Stimulated activated naive B cell treated with anti-CD40 and anti-IgM and Interleukin-4, amounts not matched to agents 10 μg/mL and 1 μg/mL and 100 μg/mL, for 72 hours (primary cell): ENCODE measurements around the gene CD36.

Source experiments
- ATAC-seq, 2 donors: fragments of 150-1000 bp; cut with Tn5 transposase; replicated peaks; 2 replicates each; pipeline ENCODE4 v1.10.0; 2021; ENCODE audit warnings: moderate library complexity in 1 of 2
- DNase-seq: peaks from one replicate; pipeline ENCODE4 v3.0.0; 2021
- H3K27ac Mint-ChIP-seq: one replicate; pipeline ENCODE4 v1.8.0; 2022; ENCODE audit warnings: mild to moderate bottlenecking, mixed read lengths
- H3K27me3 Mint-ChIP-seq, 2 donors: one replicate each; pipeline ENCODE4 v1.8.0; 2022; ENCODE audit warnings: mixed read lengths in 2 of 2
- H3K36me3 Mint-ChIP-seq, 2 donors: one replicate each; pipeline ENCODE4 v1.8.0; 2022; ENCODE audit warnings: mixed read lengths in 2 of 2, mild to moderate bottlenecking in 1 of 2
- H3K4me1 Mint-ChIP-seq, 2 donors: one replicate each; pipeline ENCODE4 v1.8.0; 2022; ENCODE audit warnings: mixed read lengths in 2 of 2, mild to moderate bottlenecking in 1 of 2
- H3K4me3 Mint-ChIP-seq, 2 donors: one replicate each; pipeline ENCODE4 v1.8.0; 2022; ENCODE audit warnings: mild to moderate bottlenecking in 2 of 2, mixed read lengths in 2 of 2, moderate library complexity in 1 of 2
- H3K9me3 Mint-ChIP-seq, 2 donors: one replicate each; pipeline ENCODE4 v1.8.0; 2022; ENCODE audit warnings: mixed read lengths in 2 of 2, mild to moderate bottlenecking in 1 of 2

CD36 gene

DNA sequence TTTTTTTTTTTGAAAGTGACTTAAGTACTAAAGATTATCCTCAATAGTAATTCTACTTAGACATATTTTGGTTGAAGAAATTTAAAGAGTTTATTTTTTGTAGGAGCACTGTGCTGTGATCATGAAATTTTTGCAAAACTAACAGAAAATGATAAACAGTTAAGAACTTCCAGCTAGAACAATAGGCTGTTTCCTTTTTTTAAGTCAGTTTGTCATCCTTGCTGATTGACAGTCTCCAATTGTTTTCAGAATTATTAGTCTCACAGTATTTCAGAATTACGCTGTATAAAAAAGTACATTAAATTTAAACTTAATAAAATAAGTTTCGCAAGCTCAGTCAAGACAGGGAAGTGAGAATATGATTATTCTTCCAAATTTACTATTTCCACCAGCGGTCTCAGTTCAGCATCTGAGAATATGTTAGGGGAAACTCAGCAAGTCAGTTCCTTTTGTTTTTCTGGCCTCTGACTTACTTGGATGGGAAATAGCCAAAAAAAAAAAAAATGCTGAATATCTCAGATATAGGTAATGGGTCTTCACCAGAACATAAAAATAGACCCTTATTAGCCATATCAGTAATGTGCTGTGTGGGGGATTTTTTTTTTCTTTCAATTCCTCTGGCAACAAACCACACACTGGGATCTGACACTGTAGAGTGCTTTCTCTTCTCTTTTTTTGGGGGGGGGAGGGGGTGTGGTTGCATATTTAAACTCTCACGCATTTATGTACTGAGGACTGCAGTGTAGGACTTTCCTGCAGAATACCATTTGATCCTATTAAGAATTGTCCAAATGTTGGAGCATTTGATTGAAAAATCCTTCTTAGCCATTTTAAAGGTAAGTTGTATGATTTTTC lies at the start of gene CD36:
Gene CD36, plus strand, starts transcription at position 732 of the 855 bp plus-strand sequence. CDS start 8,099 bp downstream, outside the sequence.
- Mint-ChIP-seq H3K36me3 (no peaks in the 10 kb centered on the region), H3K4me1 (peaks cover 6 to 7% of the 10 kb centered on the region in 2 donors), H3K4me3 (no peak within 1 kb of the TSS), H3K9me3 (no peaks in the 10 kb centered on the region), H3K27me3 (peaks cover 0 to 3% of the 10 kb centered on the region in 2 donors), H3K27ac (no peak within 1 kb of the TSS)
- DNase-seq = peak; percentile 21
- peak; percentile 96 to 98 for ATAC-seq

DNA sequence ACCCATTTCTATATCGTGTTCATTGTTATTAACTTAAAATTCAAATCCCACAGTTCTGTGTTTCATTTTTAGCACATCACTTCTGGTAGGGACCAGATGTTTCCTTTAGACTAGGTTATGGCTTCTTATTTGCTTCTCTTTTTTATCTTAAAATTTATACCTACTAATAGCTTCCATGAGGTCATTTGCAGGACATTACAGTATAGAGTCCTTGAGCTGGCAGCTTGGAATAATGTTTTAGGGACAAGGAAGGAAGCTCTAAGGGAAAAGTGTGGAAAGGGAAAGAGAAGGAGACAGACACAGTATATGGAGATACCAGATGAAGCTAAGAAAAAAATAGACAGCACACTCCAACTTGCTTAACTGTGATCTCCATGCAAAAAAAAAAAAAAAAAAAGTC lies 48.8 kb upstream of the CD36 start:
- ATAC-seq = no peak

DNA sequence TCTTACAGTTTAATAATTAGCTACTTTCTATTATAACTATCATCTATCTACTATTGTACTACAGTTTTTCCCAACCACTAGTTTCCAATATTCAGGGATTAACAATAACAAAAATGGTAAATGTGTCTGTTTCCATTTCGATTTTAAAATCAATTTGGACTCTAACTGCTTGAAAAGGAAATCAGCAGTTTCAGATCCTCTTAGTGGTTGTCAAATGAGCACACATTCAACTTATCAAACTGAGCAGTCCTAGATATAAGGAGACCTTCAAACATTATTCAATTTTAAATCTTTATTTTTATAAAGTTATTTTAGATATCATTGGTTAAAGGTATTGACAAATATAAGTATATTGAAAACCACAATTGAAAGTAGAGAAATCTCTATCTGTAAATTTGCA lies 46.8 kb upstream of the CD36 start:
- ATAC-seq (peak; percentile 67 to 68), DNase-seq (no peak)
- Mint-ChIP-seq H3K27ac (no peak overlapping the region), H3K9me3 (no peaks in the 10 kb centered on the region), H3K36me3 (no peaks in the 10 kb centered on the region), H3K4me3 (no peak overlapping the region), H3K4me1 (peaks cover 0 to 7% of the 10 kb centered on the region in 2 donors), H3K27me3 (no peaks in the 10 kb centered on the region)

More for the DNA sequence above, 48.8 kb upstream of the CD36 start:
- Mint-ChIP-seq H3K27me3 (no peaks in the 10 kb centered on the region), H3K9me3 (no peaks in the 10 kb centered on the region), H3K4me1 (peaks cover 0 to 7% of the 10 kb centered on the region in 2 donors), H3K4me3 (no peak overlapping the region), H3K27ac (no peak overlapping the region), H3K36me3 (no peaks in the 10 kb centered on the region)
- DNase-seq = no peak

DNA sequence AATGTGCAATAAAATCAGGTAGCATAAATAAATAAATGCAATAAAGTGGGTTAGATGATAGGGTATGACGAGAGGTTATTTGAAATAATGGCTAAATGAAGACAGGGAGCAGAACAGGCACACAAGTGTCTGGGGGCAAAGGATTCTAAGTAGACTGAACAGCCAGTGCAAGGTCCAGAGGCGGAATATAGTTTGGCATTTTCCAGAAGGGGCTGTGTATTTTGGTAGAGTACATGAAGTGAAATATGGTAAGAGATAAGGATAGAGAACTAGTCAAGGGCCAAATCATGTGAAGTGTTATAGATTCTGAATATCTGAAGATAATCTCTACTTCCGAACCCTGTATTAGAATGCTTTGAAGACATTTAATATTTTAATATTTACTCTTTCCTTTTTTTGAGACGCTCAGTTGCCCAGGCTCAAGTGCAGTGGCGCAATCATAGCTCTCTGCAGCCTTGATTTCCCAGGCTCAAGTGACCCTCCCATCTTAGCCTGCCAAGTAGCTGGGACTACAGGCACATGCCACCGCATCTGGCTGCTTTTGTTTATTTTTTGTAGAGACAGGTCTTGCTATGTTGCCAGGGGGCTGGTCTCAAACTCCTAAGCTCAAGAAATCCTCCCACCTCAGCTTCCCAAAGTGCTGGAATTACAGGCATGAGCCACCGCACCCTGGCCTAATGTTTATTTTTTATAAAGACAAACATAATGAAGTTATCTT lies 44.4 kb upstream of the CD36 start:
- no peak for ATAC-seq
- H3K27me3 Mint-ChIP-seq = no peaks in the 10 kb centered on the region
- H3K36me3 Mint-ChIP-seq = no peaks in the 10 kb centered on the region
- H3K9me3 Mint-ChIP-seq = no peaks in the 10 kb centered on the region
- DNase-seq = no peak
- H3K4me3 Mint-ChIP-seq = no peak overlapping the region
- no peak overlapping the region for H3K27ac Mint-ChIP-seq
- H3K4me1 Mint-ChIP-seq = peaks cover 0 to 7% of the 10 kb centered on the region in 2 donors

DNA sequence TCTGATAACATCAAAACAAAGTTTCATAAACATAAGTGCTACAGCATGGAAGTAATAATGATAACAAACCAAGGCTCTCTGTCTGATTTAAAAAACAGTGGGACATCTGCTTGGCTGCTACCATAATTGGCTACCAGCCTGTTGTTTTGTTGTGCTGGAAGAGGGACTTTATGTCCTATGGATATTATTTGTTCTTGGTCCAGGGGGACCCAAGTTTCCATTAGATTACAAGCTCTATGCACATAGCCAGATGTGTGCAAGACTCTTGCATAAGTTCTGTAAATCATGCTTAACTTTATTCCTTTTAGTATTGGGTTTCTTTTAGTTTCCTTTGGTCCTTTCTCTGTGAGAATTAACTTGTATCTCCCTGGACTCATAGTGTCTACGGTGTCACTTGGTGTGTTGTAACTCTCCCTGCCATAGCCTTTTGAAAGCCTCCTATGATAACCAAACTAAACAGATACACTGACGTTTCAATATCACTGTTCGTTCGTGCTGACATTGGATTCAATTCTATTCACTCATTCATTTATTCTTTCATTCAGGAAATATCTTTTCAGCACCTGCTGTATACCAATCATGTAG lies 41.4 kb upstream of the CD36 start:
- Mint-ChIP-seq H3K27ac (no peak overlapping the region), H3K4me3 (no peak overlapping the region), H3K27me3 (no peaks in the 10 kb centered on the region), H3K4me1 (no peaks in the 10 kb centered on the region), H3K9me3 (no peaks in the 10 kb centered on the region), H3K36me3 (no peaks in the 10 kb centered on the region)
- ATAC-seq (no peak), DNase-seq (no peak)

DNA sequence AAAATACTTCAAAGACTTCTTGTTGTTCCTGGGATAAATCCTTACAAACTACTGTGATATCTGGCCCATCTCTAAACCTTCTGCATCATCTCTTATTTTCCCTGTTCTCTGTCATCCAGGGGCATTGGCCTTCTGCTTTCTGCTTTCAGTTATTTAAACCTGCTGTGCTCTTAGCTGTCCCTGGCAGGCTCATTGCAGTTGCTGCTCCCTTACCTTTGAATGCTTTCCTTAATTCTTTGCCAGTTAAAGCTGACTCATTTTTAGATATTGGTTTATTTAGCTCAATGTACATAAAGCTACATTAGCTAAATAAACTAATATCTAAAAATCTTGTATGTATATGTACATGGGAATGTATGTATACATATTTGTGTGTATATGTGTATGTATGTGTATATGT lies 40.6 kb upstream of the CD36 start:
- H3K36me3 Mint-ChIP-seq = no peaks in the 10 kb centered on the region
- H3K27me3 Mint-ChIP-seq = no peaks in the 10 kb centered on the region
- H3K4me3 Mint-ChIP-seq = no peak overlapping the region
- ATAC-seq (no peak), DNase-seq (no peak)
- no peaks in the 10 kb centered on the region for H3K4me1 Mint-ChIP-seq
- no peak overlapping the region for H3K27ac Mint-ChIP-seq
- H3K9me3 Mint-ChIP-seq = no peaks in the 10 kb centered on the region

DNA sequence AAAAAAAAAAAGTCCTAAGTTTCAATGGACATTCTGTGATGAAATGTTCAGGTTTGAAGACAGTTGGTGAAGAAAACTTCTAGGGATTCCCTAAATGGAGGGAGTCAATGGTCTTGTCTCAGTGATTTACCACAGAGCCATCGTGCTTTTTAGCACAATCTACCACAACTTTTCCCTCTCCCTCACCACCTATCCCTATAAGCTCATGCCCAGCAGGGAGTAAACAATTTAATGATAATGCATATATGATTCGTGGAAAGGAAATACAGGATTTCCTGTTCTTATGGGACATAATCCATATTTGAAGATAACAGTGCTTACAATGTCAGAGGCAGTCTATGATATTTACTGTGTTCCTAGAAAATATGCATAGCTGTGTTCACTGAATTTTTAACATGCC lies 38.4 kb upstream of the CD36 start:
- Mint-ChIP-seq H3K9me3 (no peaks in the 10 kb centered on the region), H3K27me3 (no peaks in the 10 kb centered on the region), H3K36me3 (no peaks in the 10 kb centered on the region), H3K4me3 (no peak overlapping the region), H3K4me1 (no peaks in the 10 kb centered on the region), H3K27ac (no peak overlapping the region)
- no peak for DNase-seq
- no peak for ATAC-seq

DNA sequence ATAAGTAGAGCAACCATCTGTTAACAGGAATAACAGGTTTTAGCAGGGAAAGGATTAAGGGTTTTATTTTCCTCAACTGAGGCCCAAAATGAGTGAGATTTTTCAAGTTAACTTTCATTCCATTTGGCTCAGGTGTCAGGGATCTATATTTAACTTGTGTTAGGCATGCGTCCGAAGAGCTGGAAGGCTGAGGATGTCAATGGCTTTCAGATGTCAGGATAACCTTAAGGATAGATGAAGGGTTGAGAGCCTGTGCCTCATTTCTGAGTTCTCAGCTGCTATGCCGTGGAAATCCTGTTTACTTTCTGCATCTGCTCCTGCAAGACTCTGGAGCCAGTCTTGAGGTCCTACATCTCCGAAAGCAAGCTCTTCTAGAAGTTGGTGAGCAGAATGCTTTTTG lies 36.4 kb upstream of the CD36 start:
- H3K27ac Mint-ChIP-seq = no peak overlapping the region
- no peaks in the 10 kb centered on the region for H3K36me3 Mint-ChIP-seq
- no peak overlapping the region for H3K4me3 Mint-ChIP-seq
- no peak for DNase-seq
- H3K27me3 Mint-ChIP-seq = no peaks in the 10 kb centered on the region
- no peaks in the 10 kb centered on the region for H3K4me1 Mint-ChIP-seq
- no peaks in the 10 kb centered on the region for H3K9me3 Mint-ChIP-seq
- no peak for ATAC-seq

DNA sequence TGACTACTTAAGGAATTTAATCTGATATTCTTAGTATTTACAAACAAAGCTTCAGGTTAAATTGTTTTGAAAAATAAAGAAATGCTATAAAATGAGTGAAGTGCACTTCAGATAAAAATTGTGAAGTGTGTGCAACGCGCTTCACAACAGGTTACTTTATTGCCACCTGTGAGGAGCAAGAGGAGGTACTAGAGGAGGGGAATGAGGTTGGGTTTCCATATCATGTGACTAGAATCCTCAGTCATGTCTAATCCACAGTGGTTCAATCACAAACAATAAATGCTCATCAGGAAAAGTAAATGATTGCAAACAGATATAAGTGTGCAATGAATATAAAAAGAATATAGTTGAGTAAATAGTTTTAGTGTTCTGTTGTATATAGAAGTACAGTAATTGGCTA lies 34.5 kb upstream of the CD36 start:
- H3K27me3 Mint-ChIP-seq = no peaks in the 10 kb centered on the region
- no peak overlapping the region for H3K4me3 Mint-ChIP-seq
- H3K27ac Mint-ChIP-seq = no peak overlapping the region
- H3K4me1 Mint-ChIP-seq = no peaks in the 10 kb centered on the region
- H3K9me3 Mint-ChIP-seq = no peaks in the 10 kb centered on the region
- DNase-seq = no peak
- no peak for ATAC-seq
- no peaks in the 10 kb centered on the region for H3K36me3 Mint-ChIP-seq

DNA sequence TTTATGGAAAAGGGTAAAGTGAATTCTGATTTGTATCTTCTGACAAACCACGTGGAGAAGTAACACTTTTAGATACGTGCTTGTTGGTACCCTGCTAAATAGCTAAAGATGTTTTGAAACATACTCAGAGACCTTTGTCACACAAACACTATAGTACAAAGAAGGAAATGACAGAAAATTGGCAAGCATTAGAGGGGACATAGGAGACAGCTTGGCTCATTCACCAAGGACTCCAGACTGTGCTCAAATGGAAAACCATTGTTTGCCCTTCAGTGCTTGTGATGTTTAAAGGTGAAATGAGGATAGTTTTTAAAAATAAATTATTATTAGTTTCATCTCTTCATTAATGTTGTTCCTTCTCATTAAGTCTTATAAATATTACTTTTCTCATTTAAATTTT lies 34.0 kb upstream of the CD36 start:
- ATAC-seq (no peak), DNase-seq (no peak)
- no peaks in the 10 kb centered on the region for H3K9me3 Mint-ChIP-seq
- no peaks in the 10 kb centered on the region for H3K36me3 Mint-ChIP-seq
- no peaks in the 10 kb centered on the region for H3K27me3 Mint-ChIP-seq
- H3K4me3 Mint-ChIP-seq = no peak overlapping the region
- H3K27ac Mint-ChIP-seq = no peak overlapping the region
- no peaks in the 10 kb centered on the region for H3K4me1 Mint-ChIP-seq

DNA sequence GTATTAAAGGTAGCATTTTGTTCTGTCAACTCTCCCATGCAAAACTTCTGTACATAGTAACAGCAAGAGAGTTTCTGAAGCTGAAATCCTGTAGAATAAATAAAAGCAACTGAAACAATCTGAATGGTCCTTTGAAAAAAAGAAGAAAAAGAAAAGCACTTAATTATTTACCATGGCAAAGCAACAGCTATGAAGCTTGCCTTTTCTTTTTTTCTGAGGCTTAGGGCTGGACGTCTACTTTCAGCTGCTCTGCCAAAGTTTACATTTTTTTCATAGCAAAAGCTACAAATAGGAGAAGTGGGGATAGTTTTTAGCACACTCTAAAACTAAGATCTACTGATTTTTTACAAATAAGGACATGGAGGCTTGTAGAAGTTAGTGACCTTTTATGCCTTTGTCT lies 31.3 kb upstream of the CD36 start:
- DNase-seq (no peak), ATAC-seq (no peak)
- no peaks in the 10 kb centered on the region for H3K9me3 Mint-ChIP-seq
- no peaks in the 10 kb centered on the region for H3K4me1 Mint-ChIP-seq
- no peak overlapping the region for H3K27ac Mint-ChIP-seq
- no peaks in the 10 kb centered on the region for H3K36me3 Mint-ChIP-seq
- no peaks in the 10 kb centered on the region for H3K27me3 Mint-ChIP-seq
- H3K4me3 Mint-ChIP-seq = no peak overlapping the region

DNA sequence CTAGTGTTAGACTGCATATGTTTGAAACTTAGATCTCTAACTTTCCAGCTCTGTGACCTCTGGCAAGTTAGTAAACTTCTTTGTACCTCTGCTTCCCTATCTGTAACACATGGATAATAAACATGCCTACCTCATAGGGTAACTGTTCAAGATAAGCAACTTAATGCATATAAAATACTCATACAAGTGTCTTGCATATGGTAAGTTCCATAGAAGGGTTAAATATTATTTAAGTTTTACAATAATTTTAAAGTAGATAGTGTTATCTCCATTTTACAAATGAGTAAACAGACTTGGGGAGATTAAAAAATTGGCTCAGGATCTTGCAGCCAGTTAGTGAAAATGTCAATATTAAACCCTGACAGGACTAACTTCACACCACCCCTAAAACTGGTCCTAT lies 30.1 kb upstream of the CD36 start:
- Mint-ChIP-seq H3K4me3 (no peak overlapping the region), H3K9me3 (no peaks in the 10 kb centered on the region), H3K27ac (no peak overlapping the region), H3K36me3 (no peaks in the 10 kb centered on the region), H3K27me3 (no peaks in the 10 kb centered on the region), H3K4me1 (no peaks in the 10 kb centered on the region)
- ATAC-seq = no peak
- DNase-seq = no peak

DNA sequence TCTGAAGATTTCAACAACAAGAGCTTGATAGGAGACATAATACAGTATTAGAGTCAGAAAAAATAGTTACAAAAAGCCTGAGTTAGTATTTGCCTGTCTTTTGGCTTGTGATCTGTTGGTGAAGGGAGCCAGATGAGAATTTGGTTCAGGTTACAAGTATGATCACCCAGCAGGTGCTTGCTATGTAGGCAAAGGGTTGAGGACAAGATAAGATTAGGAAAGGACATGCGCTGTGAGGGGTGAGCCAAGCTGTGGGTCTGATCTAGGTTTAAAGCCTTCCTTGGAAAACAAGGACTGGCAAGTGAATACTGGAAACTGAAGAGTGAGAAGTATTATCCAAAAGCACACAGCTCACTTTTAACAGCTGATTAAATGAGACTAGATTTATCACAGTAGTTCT lies 28.7 kb upstream of the CD36 start:
- H3K36me3 Mint-ChIP-seq = no peaks in the 10 kb centered on the region
- H3K27me3 Mint-ChIP-seq = no peaks in the 10 kb centered on the region
- no peak overlapping the region for H3K27ac Mint-ChIP-seq

DNA sequence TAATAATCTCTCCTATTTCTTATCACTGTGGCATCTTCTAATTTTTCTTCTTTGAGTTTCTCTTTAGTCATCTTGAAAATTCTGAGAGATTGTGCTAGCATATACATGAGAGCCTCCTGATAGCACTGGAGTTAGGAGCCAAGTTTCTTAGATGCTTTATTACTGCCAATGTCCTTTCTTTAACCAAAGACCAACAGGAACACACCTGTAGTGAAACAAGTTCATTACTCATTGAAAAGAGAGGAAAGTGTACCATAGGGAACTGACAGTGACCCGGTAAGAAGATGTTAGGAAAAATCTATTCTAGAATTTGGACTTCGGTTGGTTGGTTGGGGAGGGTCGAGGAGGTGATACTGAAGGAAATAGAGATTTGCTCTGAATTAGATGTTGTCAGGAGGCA lies 27.1 kb upstream of the CD36 start:
- Mint-ChIP-seq H3K36me3 (no peaks in the 10 kb centered on the region), H3K27ac (no peak overlapping the region), H3K4me3 (no peak overlapping the region), H3K27me3 (no peaks in the 10 kb centered on the region), H3K9me3 (no peaks in the 10 kb centered on the region), H3K4me1 (no peaks in the 10 kb centered on the region)
- ATAC-seq = no peak
- DNase-seq = no peak

More for the DNA sequence above, 28.7 kb upstream of the CD36 start:
- H3K4me1 Mint-ChIP-seq = no peaks in the 10 kb centered on the region
- no peak overlapping the region for H3K4me3 Mint-ChIP-seq
- ATAC-seq (no peak), DNase-seq (no peak)
- H3K9me3 Mint-ChIP-seq = no peaks in the 10 kb centered on the region

DNA sequence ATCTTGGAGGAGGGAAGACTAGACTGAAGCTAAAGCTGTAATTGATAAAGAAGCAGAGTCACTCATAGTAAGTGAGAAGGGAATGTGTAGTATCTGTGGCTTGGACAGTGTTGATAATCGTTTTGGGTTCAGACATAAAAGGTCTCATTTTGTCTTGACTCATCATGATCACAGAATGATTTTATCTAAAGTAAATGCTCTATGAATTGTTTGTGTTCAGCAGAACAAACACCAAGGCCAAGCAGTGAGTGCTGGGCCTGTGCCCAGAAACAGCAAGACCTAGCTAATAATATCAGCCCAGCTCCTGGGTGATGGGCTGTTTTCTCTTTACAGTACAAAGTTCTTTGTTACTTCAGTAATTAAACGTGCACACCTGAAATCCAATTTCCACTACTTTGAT lies 26.7 kb upstream of the CD36 start:
- no peaks in the 10 kb centered on the region for H3K9me3 Mint-ChIP-seq
- no peaks in the 10 kb centered on the region for H3K4me1 Mint-ChIP-seq
- DNase-seq (no peak), ATAC-seq (no peak)
- H3K4me3 Mint-ChIP-seq = no peak overlapping the region
- no peak overlapping the region for H3K27ac Mint-ChIP-seq
- no peaks in the 10 kb centered on the region for H3K36me3 Mint-ChIP-seq
- no peaks in the 10 kb centered on the region for H3K27me3 Mint-ChIP-seq
